HFF-Myc (cell line): ENCODE results near the gene PLN.
A peak's percentile ranks its signal among the peaks of the same experiment; 100 is the strongest.

Experiments used
- DNase-seq: peaks from one replicate; pipeline ENCODE4 v3.0.0-alpha.2; 2011; ENCODE audit warnings: low read depth; ENCODE audit errors: extremely low read depth
- H3K4me3 ChIP-seq: replicated peaks from 2 replicates; pipeline ENCODE4 v1.5.1; 2011; ENCODE audit warnings: low read depth, mild to moderate bottlenecking, control low read depth, low read length
- TF ChIP-seq, protein P1 (sequence below): IDR thresholded peaks from 2 replicates; pipeline ENCODE4 v1.5.1; 2012; ENCODE audit warnings: mild to moderate bottlenecking, low read depth, low read length, control low read depth; ENCODE audit errors: missing control alignments

The PLN gene

DNA sequence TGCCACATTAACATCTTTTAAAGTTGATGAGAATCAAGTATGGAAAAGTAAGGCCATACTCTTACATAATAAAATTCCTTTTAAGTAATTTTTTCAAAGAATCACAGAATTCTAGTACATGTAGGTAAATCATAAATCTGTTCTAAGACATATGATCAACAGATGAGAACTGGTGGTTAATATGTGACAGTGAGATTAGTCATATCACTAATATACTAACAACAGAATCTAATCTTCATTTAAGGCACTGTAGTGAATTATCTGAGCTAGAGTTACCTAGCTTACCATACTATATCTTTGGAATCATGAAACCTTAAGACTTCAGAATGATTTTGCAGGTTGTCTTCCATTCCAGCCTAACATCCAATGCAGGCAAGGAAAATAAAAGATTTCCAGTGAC, 11.6 kb downstream of the PLN start:
- no peak overlapping the region for H3K4me3 ChIP-seq
- TF ChIP-seq, protein P1, sequence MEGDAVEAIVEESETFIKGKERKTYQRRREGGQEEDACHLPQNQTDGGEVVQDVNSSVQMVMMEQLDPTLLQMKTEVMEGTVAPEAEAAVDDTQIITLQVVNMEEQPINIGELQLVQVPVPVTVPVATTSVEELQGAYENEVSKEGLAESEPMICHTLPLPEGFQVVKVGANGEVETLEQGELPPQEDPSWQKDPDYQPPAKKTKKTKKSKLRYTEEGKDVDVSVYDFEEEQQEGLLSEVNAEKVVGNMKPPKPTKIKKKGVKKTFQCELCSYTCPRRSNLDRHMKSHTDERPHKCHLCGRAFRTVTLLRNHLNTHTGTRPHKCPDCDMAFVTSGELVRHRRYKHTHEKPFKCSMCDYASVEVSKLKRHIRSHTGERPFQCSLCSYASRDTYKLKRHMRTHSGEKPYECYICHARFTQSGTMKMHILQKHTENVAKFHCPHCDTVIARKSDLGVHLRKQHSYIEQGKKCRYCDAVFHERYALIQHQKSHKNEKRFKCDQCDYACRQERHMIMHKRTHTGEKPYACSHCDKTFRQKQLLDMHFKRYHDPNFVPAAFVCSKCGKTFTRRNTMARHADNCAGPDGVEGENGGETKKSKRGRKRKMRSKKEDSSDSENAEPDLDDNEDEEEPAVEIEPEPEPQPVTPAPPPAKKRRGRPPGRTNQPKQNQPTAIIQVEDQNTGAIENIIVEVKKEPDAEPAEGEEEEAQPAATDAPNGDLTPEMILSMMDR: no peak
- no peak for DNase-seq

GRCh38 chr6:118562248-118562647, 14.2 kb downstream of the PLN start:
- no peak for DNase-seq

DNA sequence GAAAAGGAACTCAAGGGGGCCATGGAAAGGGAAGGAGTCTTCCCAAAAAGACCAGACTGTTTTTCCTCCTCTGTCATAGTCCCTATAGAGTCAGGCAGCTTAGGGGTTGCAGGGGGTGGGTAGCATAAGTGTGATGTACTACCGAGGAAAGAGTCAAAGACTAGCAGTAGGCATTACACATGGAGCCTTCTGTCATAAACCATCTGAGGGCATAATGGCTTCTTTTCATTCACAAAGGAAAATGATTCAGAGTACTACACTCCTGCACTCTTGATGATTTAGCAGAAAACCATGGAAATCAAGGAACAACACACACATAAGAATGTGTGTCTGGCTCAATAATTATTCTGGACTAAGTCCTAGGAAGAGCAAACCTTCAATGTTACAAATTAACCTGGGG, 14.9 kb downstream of the PLN start:
- DNase-seq: no peak
- no peak overlapping the region for H3K4me3 ChIP-seq
- TF ChIP-seq, protein P1: no peak

More at GRCh38 chr6:118562248-118562647, 14.2 kb downstream of the PLN start:
- TF ChIP-seq, protein P1: no peak
- H3K4me3 ChIP-seq: no peak overlapping the region

GRCh38 chr6:118565311-118565960, 17.3 kb downstream of the PLN start:
- TF ChIP-seq, protein P1: peak; percentile 36
- no peak overlapping the region for H3K4me3 ChIP-seq
- no peak for DNase-seq

DNA sequence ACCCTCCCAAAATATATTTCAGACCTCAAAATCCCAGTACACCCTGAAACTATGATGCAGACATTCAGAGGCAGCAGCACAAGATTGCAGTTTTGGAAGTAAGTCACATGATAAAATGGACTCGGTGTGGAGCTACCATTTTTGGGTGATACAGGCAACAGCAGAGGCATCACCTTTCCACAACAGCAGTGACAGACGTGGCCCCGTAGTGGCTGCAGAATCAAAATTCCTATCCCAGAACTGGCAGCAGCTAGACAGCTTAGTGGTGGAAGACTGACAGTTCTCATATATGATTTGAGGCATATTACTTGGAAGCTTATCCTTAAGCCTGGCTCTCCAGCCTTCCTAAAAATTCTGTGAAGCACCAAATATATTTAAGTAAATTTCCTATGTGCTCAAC, 19.9 kb downstream of the PLN start:
- no peak for DNase-seq
- TF ChIP-seq, protein P1: no peak
- H3K4me3 ChIP-seq: no peak overlapping the region

GRCh38 chr6:118569498-118569897, 21.4 kb downstream of the PLN start:
- H3K4me3 ChIP-seq: no peak overlapping the region
- TF ChIP-seq, protein P1: no peak
- no peak for DNase-seq

DNA sequence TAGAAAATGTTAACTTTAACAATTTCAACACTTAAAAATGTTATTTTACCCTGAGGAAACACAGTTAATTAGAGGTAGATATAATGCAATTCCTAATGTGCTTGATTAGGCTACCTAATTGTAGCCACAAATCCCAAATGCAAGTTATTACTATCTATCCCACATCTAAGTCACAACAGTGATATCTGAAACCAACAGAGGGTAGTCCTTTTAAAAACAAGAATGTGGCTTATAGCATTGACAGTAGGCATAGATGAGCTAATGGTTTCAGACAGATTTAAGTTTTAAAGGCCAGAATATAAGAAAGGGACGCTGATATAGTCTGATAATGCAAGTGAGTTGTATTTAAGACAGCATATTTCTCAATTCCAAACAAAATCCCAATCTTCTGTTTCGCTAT, 23.0 kb downstream of the PLN start:
- H3K4me3 ChIP-seq: no peak overlapping the region
- no peak for DNase-seq
- TF ChIP-seq, protein P1: no peak
